ENCODE measurements around the gene MAP3K4.

MAP3K4 gene

DNA sequence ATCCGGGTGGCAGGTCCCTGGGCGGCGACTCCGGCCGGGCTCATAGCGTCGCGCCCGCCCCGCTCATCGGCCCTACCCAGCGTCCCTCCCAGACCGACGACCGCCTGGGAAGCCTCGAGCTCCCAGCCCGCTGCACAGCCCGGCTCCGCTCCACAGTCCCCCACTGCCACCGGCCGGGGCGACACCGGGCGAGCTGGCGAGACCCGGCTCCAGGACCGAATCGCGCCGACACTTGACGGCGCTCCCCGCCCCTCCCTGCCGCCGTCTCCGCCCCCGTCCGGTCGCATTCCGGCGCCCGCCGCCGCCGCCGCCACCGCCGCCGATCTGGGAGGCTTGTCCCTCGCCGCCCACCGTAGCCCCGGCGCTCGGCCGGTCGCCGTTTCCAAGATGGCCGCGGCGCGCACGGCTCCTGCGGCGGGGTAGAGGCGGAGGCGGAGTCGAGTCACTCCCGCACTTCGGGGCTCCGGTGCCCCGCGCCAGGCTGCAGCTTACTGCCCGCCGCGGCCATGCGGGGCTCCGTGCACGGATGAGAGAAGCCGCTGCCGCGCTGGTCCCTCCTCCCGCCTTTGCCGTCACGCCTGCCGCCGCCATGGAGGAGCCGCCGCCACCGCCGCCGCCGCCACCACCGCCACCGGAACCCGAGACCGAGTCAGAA is at the start of gene MAP3K4:
MAP3K4 (plus strand) TSS at position 364 of the 655 bp plus-strand sequence; CDS start at position 527, 163 bp downstream.
- H3K27ac ChIP-seq = peak within 1 kb of the TSS; percentile 27; the same call in 1 of the 2 replicates

DNA sequence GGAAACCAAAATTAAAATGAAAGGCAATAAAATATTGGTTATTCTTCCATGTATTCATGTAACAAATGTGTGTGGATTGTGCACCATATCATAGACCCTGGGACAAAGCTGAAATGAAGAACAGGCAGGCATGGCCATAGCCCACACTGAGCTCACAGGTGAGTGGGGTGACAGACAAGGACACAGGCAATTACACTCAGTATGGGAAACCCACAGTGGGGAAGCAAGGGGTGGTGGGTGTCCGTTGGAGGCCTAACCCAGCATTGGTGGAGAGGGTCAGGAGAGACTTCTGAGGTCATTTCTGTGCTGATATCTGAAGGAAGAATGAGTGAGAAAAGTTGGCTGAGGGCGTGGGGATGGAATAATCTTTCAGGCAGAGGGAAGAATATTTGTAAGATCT is 47.6 kb upstream of the MAP3K4 start:
- no peak overlapping the region for H3K4me3 ChIP-seq
- DNase-seq (ENCODE audit: low read depth, low spot score) = no peak
- H3K27ac ChIP-seq = no peak overlapping the region
- H3K9me3 ChIP-seq (ENCODE audit: low read depth, low read length) = no peaks in the 10 kb centered on the region
- no peak overlapping the region for H3K9ac ChIP-seq (ENCODE audit: insufficient read length)
- no peak for TF ChIP-seq EZH2 (IDR thresholded peaks at IDR 0.05)
- H3K36me3 ChIP-seq (ENCODE audit: insufficient read depth, low read length) = no peaks in the 10 kb centered on the region

More for the DNA sequence above, at the start of gene MAP3K4:
- Histone ChIP-seq H3K9me3 (ENCODE audit: low read depth, low read length) (no peaks in the 10 kb centered on the region), H3K4me3 (peak within 1 kb of the TSS; percentile 80), H3K36me3 (ENCODE audit: insufficient read depth, low read length) (no peaks in the 10 kb centered on the region), H3K9ac (ENCODE audit: insufficient read length) (peak within 1 kb of the TSS; percentile 72)
- TF ChIP-seq FOXP2 (optimal IDR thresholded peaks at IDR 0.05; ENCODE audit: control extremely low read depth, extremely low read length, insufficient read depth) (no peak), EZH2 (IDR thresholded peaks at IDR 0.05) (no peak), POLR2AphosphoS5 (IDR thresholded peaks at IDR 0.05; ENCODE audit: borderline replicate concordance, low read depth, low read length) (peak; percentile 55)
- DNase-seq (ENCODE audit: low read depth, low spot score) = no peak

GRCh38 chr6:160945516-160946177 is 45.9 kb upstream of the MAP3K4 start:
- no peak overlapping the region for H3K27ac ChIP-seq
- no peak for DNase-seq (ENCODE audit: low read depth, low spot score)
- H3K9ac ChIP-seq (ENCODE audit: insufficient read length) = no peak overlapping the region
- no peaks in the 10 kb centered on the region for H3K9me3 ChIP-seq (ENCODE audit: low read depth, low read length)
- H3K36me3 ChIP-seq (ENCODE audit: insufficient read depth, low read length) = no peaks in the 10 kb centered on the region
- TF ChIP-seq EZH2 (IDR thresholded peaks at IDR 0.05) (no peak), POLR2AphosphoS5 (IDR thresholded peaks at IDR 0.05; ENCODE audit: borderline replicate concordance, low read depth, low read length) (no peak), FOXP2 (optimal IDR thresholded peaks at IDR 0.05; ENCODE audit: control extremely low read depth, extremely low read length, insufficient read depth) (no peak)
- H3K4me3 ChIP-seq = no peak overlapping the region

GRCh38 chr6:160949531-160949930 is 42.0 kb upstream of the MAP3K4 start:
- Histone ChIP-seq H3K9ac (ENCODE audit: insufficient read length) (no peak overlapping the region), H3K36me3 (ENCODE audit: insufficient read depth, low read length) (no peaks in the 10 kb centered on the region), H3K9me3 (ENCODE audit: low read depth, low read length) (no peaks in the 10 kb centered on the region), H3K27ac (no peak overlapping the region), H3K4me3 (no peak overlapping the region)
- TF ChIP-seq EZH2 (IDR thresholded peaks at IDR 0.05) = no peak
- TF ChIP-seq FOXP2 (optimal IDR thresholded peaks at IDR 0.05; ENCODE audit: control extremely low read depth, extremely low read length, insufficient read depth) = no peak
- TF ChIP-seq POLR2AphosphoS5 (IDR thresholded peaks at IDR 0.05; ENCODE audit: borderline replicate concordance, low read depth, low read length) = no peak
- DNase-seq (ENCODE audit: low read depth, low spot score) = no peak

- Histone ChIP-seq H3K27ac (no peak overlapping the region), H3K9me3 (ENCODE audit: low read depth, low read length) (no peaks in the 10 kb centered on the region), H3K36me3 (ENCODE audit: insufficient read depth, low read length) (no peaks in the 10 kb centered on the region), H3K9ac (ENCODE audit: insufficient read length) (no peak overlapping the region), H3K4me3 (no peak overlapping the region)
- no peak for DNase-seq (ENCODE audit: low read depth, low spot score)
- TF ChIP-seq FOXP2 (optimal IDR thresholded peaks at IDR 0.05; ENCODE audit: control extremely low read depth, extremely low read length, insufficient read depth) = no peak
- no peak for TF ChIP-seq POLR2AphosphoS5 (IDR thresholded peaks at IDR 0.05; ENCODE audit: borderline replicate concordance, low read depth, low read length)
- no peak for TF ChIP-seq EZH2 (IDR thresholded peaks at IDR 0.05)
Measured at GRCh38 chr6:160950507-160950906, 41.1 kb upstream of the MAP3K4 start.

DNA sequence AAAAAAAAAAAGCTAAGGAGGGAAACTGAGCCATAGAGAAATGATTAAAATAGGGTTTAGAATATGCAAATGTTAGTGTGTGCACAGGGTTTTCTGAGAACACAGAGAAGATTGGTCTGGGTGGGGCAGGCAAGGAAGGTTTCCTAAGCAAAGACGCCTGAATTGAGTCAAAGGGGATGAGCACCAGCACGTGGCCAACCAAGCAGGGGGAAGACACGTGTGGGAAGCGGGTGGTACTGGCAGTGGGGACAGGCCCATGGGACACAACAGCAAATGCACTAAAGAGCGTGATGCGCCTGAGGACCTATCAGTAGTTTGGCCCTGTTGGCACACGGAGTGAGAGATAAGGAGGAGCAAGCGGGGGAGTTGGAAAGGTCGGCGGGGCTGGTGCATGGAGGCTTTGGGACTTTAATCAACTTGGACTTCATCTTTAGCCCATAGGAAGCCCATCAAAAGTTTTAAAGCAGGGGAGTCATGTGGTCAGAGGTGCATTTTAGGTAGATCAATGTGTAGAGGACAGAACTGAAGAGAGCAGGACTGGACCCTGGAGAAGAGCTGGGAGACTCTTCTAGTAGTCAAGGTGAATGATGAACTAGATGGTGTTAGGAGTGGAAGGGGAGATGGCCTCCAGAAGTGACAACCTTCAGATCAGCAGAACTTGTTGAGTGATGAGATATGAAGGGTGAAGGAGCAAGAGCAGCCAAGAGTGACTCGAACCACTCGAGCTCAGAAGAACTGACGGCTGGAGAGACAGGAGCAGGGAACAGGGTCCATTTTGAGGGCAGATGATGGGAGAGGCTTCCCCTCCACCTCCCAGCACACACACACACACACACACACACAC is 40.2 kb upstream of the MAP3K4 start:
- no peak overlapping the region for H3K27ac ChIP-seq
- DNase-seq (ENCODE audit: low read depth, low spot score) = no peak

GRCh38 chr6:160952633-160953281 is 38.8 kb upstream of the MAP3K4 start:
- H3K36me3 ChIP-seq (ENCODE audit: insufficient read depth, low read length) = no peaks in the 10 kb centered on the region
- TF ChIP-seq POLR2AphosphoS5 (IDR thresholded peaks at IDR 0.05; ENCODE audit: borderline replicate concordance, low read depth, low read length) = no peak
- no peak for TF ChIP-seq EZH2 (IDR thresholded peaks at IDR 0.05)
- no peak for TF ChIP-seq FOXP2 (optimal IDR thresholded peaks at IDR 0.05; ENCODE audit: control extremely low read depth, extremely low read length, insufficient read depth)

More for the DNA sequence above, 40.2 kb upstream of the MAP3K4 start:
- H3K36me3 ChIP-seq (ENCODE audit: insufficient read depth, low read length) = no peaks in the 10 kb centered on the region
- no peaks in the 10 kb centered on the region for H3K9me3 ChIP-seq (ENCODE audit: low read depth, low read length)
- no peak overlapping the region for H3K4me3 ChIP-seq
- no peak overlapping the region for H3K9ac ChIP-seq (ENCODE audit: insufficient read length)
- TF ChIP-seq FOXP2 (optimal IDR thresholded peaks at IDR 0.05; ENCODE audit: control extremely low read depth, extremely low read length, insufficient read depth) (no peak), EZH2 (IDR thresholded peaks at IDR 0.05) (no peak), POLR2AphosphoS5 (IDR thresholded peaks at IDR 0.05; ENCODE audit: borderline replicate concordance, low read depth, low read length) (no peak)

More at GRCh38 chr6:160952633-160953281, 38.8 kb upstream of the MAP3K4 start:
- H3K9ac ChIP-seq (ENCODE audit: insufficient read length) = no peak overlapping the region
- DNase-seq (ENCODE audit: low read depth, low spot score) = no peak
- no peak overlapping the region for H3K4me3 ChIP-seq
- no peaks in the 10 kb centered on the region for H3K9me3 ChIP-seq (ENCODE audit: low read depth, low read length)
- H3K27ac ChIP-seq = no peak overlapping the region
